HG03039 (cell line): Measurements from ENCODE around the gene ATP5PO.
"Not testable (repeated sequence)": the region's sequence is repeated elsewhere in the genome, so short reads cannot be mapped to it uniquely, and the experiment has no call there.

Experiments
- ATAC-seq: cut with Tn5 transposase; IDR thresholded peaks from one replicate; pipeline ENCODE4 v1.9.1; 2021; ENCODE audit warnings: mild to moderate bottlenecking, moderate library complexity; ENCODE audit not compliant: unreplicated experiment

ATP5PO gene

DNA sequence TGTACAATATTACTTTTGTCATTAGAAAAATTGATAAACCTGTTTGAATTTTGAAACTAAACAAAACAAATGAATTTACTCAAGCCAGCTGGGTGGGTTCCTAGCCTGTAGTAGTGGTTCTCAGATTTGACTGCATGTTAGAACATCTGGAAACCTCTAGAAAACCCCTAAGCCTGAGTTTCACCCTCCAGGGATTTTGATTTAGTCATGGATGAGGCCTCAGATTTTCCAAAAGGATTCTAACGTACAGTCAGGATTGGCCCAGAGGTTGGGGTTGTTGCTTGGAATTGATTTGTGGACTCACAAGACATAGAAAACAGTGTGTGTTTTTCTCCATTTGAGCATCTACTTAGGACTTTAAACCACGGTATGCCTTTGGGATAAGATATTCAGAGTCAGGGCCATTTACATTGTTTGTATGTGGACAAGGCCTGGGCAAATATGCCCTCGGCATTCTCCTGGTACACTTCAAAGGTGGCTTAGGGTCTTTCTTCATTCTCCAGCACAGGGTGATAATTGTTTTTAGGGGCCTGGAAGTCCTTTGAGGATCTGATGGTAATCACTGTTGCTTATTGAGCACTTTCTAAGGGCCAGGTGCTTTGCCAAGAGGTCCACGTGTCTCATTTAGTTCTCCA is 42.6 kb downstream of the ATP5PO start:
- ATAC-seq: no peak

DNA sequence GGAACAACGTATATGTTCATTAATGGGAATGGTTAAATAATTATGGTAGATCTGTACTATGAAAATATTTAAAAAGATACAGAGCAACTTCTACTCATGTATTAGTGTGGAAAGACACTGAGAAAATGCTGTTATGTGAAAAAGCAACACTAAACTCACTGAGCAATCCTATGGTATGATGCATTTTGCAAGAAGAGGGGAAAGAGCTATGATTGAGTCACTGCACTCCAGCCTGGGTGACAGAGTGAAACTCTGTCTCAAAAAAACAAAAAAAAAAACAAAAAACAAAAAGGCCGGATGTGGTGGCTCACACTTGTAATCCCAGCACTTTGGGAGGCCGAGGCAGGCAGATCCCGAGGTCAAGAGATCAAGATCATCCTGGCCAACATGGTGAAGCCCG is 44.4 kb downstream of the ATP5PO start:
- ATAC-seq: no peak

DNA sequence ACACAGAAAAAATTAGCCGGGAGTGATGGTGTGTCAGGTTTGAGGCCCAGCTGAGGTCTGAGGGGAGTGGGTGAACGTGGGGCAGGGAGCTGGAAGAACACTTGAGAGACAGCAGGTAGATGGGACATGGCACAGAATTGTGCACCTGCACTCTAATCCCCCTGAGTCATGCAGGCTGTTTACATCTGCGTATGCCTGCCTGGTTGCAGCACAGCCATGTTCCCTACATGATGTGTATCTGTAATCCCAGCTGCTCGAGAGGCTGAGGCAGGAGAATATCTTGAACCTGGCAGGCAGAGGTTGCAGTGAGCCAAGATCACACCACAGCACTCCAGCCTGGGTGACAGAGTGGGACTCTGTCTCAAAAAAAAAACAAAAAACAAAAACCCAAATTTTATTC is 44.8 kb downstream of the ATP5PO start:
- no peak for ATAC-seq

DNA sequence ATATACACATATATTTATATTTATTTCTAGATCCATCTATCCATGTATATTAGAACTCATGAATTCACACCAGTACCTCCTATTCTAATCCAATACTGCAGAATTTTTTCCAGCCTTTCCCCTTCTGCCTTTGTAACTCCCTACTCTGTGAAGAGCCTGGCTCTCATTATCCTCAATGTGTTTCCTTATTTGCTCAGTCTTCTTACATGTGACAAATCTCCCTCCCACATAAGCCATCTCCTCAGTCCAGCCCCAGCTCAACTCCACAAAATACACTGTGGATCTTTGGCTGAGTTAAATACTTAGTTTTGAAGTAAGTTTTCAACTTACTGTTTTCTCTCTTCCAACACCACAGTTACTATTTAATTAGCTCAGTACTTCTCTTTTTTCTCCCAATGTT is 45.7 kb downstream of the ATP5PO start:
- ATAC-seq: no peak

DNA sequence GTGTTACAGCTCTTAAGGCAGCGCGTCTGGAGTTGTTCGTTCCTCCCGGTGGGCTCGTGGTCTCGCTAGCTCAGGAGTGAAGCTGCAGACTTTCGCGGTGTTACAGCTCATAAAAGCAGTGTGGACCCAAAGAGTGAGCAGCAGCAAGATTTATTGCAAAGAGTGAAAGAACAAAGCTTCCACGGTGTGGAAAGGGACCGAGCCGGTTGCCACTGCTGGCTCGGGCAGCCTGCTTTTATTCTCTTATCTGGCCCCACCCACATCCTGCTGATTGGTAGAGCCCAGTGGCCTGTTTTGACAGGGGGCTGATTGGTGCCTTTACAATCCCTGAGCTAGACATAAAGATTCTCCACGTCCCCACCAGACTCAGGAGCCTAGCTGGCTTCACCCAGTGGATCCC is 47.7 kb downstream of the ATP5PO start:
- not testable (repeated sequence) for ATAC-seq

DNA sequence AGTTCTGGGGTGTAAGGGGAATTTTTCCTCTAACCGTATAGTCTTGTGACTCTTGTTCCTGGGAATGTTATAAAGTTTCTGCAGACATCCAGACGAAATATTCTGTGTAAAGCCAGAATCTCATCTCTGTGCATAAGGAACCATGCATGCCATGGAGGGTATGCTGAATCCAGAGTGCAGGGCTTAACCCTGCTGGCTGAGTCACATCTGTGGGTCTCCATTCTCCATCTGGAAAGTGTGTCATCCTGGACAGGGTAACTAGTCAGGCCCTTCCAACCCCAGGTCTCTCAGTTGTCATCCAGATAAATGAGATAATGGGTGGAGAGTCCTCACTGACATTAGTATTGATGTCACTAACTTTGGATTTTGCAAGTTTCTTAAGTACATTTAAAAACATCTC is 48.8 kb downstream of the ATP5PO start:
- ATAC-seq: no peak

DNA sequence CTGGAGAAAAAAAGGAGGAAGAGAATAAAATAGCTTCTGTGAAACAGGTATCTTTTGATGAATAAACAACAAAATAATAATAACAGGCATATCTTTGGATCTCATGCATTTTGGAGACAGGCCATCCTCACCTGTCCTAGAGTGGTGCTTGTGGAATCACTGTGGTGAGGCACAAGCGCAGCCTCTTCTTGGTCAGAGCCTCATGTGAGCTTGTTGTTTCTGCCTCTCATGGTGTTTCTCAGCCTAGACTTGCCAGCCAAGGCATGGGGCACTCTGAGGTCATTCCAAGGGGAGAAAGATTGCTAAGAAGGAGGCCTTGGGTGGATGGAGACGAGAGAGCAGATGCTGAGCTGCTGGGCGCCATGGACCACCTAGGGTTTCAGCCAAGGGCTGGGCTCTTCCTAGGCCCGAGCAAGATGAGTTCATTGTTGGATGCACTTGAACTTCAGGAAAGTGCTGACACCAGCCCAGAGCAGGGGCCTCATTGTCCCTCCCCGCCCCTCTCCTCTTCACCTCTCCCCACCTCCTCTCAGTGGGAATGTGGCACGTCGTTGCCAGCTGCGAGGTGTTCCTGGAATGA is 49.5 kb downstream of the ATP5PO start:
- ATAC-seq: no peak

DNA sequence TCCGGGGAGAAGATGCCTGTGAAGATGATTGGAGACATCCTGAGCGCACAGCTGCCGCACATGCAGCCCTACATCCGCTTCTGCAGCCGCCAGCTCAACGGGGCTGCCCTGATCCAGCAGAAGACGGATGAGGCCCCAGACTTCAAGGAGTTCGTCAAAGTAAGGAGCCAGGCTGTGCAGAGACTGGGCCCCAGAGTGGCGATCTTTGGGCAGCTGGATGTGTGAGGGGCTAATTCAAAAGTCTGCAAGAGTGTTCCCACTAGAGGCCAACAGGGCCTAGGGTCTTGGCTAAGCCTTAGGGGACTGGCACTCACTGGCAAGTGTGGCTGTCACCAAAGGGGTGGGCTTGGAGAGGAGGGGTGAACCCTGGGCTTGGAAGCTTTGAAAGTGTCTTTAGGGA is 50.4 kb downstream of the ATP5PO start:
- no peak for ATAC-seq

DNA sequence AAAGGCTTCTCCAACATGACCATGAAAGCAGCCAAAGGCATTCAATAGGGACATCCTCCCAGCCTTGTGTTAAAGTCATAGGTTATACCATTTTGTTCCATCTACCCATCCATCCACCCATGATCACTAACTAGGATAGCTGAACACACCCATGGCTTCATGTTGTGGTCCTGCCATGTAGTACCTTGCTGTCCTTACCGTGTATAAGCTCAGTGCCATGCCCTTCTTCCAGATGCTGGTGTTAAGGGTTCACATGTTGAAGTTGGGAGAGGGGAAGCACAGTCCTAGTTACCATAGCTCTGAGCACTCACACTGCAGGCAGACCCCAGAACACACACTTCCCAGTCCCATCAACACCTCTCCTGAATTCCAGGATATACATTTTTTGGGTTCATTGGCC is 51.5 kb downstream of the ATP5PO start:
- no peak for ATAC-seq

DNA sequence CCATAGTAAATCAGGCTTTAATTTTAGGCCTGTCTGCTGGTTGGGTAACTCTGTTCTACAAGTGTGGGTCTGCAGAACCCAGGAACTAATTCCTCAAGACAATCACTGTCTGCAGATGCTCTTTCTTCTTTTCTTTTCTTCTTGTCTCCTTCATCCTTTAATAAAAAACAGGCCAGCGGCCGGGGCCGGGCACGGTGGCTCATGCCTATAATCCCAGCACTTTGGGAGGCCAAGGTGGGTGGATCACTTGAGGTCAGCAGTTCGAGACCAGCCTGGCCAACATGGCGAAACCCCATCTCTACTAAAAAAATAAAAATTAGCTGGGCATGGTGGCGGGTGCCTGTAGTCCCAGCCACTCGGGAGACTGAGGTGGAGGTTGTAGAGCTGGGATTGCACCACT is 52.4 kb downstream of the ATP5PO start:
- ATAC-seq: not testable (repeated sequence)

DNA sequence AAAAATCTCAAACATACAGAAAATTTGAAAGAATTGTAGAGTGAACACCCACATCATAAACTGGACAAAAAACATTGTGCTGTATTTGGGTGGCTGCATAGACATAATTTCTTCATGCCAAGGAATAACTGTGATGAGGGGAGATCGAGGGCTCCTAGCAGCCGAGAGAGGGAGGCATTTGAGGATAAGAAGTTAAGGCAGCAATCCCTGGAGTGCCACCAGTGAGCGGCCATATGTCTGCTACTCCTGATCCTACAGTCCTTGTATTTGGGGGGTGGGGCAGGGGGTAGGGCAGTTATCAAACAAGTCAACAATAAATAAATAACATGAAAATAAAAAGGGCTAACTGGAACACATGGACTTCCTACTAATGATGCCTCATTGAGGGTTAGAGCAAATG is 54.5 kb downstream of the ATP5PO start:
- no peak for ATAC-seq

DNA sequence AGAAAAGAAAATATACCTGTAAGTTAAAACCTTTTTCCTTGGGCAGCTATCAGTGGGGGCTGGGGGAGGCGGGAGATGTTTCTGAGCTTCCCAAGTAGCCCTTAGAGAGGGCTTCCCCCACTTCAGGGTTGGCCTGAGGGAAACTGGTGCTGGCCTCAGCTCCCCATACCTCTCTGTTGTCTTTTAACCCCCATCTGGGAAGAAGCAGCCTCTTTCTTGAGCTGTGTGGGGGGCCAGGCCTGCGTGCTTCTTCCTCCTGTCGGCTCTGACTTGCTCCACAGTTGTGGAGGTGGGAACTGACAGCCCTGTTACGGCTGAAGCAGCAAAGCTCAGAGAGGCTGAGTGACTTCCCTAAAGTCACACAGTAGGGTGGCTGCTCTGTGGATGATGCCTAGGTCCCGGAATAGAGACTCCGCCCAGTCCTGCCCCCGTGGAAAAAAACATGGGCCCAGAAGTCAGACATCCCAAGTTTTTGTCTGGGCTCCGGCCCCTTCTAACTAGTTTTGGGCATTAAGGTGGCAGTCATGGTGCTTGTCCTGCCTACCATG is 55.2 kb downstream of the ATP5PO start:
- ATAC-seq: no peak

DNA sequence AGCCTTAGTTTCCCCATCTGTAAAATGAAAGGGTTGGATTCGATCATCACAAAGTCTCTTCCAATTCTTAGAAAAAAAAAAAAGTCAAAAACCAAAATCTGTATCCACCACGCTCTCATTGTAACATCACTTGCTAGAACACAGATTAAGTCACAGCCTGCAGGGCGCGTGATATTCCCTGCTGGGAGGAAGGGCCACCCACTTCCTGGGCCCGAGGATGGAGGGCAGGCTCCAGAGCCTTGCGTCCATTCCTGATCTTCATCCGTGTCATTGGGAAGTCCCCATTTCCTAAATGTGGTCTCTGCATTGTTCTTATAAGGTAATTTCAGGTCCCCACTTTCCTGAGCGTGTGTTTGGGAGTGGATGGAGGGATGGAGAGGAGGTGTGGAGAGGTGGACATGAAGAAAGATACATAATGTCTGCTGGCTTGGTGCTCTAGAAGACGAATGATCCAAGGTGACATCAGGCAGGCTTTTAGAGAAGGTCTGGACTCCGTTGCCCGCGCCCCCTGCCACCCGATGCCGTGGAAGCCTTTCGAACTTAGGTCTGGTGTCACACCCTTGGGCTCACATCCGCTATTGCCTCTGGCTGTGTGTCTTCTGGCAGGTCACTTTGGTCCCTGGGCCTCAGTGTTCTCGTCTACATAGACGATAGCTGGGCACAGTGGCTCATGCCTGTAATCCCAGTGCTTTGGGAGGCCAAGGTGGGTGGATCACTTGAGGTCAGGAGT is 56.1 kb downstream of the ATP5PO start:
- ATAC-seq: no peak

DNA sequence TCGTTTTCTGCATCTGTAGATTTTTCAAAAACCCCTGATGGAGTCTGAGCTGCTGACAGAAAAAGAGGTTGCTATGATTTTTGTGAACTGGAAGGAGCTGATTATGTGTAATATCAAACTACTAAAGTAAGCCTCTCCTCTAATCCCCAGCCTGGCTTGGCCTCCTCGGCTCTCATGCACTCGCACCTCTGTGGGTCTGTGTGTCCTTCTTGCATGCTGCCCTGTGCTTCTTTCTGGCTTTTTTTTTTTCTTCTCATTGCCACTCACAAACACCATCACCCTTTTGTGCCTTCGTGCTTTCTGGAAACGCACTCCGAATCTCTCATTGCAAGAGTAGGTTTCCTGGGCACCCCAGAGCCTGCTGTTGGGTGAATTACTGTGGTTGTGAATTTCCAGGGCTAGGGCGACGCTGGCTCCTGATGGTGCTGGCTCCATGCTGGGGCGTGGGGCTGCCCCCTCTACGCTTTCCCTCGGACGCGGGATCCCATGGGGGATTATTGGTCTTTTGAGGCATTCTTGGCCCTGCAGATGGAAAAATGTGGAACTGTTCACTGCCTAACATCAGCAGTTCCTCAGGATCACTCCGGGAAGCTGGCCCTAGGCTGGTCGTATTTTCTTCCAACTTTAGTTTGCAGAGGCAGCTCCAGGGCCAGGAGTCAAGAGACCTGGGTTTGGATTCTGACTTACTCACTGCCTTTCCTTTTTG is 56.8 kb downstream of the ATP5PO start:
- no peak for ATAC-seq

DNA sequence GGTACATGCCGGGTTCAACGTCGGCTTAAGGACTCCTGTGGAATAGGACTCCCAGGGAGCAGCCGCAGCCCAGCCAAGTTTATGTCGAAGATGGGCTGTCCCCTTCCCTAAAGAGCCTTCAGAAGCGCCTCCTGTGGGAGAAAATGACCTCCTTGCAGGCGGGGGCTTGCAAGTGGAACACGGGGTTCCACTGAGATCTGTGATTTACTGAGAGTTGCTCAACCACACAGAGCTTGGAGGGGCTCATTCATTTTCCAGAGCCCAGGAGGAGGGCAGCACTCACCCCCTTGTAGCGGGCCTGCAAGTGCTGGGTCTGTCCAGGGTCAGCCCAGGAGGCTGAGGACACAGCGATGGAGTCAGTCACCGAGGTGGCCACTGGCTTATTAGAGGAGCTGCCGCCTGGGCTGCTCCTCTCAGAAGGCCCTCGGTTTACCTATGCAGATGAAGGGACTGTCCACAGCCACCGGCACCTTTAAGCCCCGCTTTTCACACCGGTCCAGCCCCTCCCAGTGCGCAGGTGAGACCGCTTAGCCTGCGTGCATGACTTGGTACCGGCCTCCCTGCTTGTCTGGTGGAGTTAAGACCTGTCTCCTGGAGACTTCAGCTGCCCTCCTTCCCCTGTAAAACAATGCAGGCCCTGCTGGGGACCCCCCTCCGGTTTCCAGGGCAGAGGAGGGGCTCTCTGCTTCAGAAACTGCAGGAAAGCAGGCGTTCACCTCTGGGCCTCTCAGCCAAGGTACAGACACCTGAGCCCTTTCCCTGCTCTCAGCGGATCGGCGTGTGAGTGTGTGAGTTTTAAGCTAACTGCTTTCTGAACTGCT is 57.5 kb downstream of the ATP5PO start:
- no peak for ATAC-seq

DNA sequence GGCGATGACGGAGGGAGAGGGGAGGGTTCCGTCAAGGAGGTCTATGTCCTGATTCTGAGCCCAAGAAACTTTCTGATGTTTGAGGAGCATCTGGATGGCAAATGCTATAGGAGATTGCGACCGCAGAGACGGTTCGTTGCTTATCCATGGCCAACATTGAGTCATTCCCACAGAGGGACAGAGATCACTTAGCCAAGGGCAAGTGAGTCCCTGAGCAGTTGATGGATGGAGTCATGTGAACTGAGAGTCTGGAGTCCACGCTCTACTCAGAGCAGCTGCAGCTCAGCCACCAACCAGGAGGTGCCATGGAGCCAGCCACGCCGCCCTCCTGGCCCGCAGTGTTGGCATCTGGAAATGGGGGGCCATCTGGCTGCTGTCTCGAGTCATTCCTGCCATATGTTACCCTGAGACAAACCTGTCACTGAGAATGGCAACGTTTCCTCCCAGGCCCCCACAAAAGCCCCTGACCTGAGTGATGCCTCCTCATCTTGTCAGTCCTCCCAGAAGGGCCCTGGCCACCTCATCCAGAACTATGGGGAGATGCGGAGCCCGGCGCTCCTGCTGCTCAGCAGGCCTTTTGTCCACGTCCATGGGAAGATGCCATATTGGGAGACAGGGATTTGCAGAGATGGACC is 58.6 kb downstream of the ATP5PO start:
- ATAC-seq: no peak

DNA sequence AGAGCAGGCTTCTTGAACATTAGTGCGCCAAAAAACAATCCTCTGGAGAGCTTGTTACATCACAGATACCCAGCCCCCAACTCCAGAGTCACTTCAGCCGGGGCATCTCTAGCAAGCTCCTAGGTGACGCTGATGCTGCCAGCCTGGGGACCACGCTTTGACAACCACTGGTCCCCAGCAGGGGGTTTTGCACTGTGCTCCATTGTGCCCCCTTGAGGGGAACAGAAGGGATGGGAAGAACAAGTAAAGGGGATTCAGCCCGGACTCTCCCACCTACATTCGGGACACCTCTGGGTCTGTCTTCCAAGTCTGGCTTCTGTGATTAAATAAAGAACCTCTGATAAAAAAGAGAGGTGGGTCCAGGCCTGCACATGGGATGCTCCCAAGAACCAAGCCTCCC is 60.4 kb downstream of the ATP5PO start:
- no peak for ATAC-seq

DNA sequence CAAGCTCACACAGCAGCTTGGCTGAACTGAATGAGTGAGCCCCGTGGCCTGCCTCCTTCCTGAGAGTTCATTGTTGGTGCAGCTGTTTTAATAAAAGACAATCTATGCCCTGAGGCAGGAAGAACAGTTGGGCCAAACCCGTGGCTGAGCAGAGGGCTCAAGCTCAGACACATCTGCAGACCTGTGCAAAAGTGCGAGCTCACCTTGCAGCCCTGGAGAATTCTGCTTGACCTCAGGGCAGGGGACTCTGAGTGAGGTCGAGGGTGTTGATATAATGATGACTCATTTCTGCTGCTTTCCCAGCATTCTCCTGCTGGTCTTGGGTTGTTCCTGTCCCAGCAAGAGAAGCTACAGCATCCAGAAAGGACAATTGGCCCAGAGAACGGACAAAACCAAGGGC is 61.0 kb downstream of the ATP5PO start:
- ATAC-seq: no peak
